Astrocyte (in vitro differentiated cells and primary cell): Measurements from ENCODE around the gene MMP7.

Source experiments
- EZH2 ChIP-seq: IDR thresholded peaks from 2 replicates; pipeline ENCODE4 v1.6.1; 2012; ENCODE audit warnings: mild to moderate bottlenecking, low read length, inconsistent platforms; ENCODE audit not compliant: insufficient read depth
- TF ChIP-seq, protein P1 (sequence below): IDR thresholded peaks from 2 replicates; pipeline ENCODE4 v1.5.1; 2011; ENCODE audit warnings: low read depth, mild to moderate bottlenecking, inconsistent platforms, low read length, moderate library complexity; ENCODE audit not compliant: insufficient read depth

DNA sequence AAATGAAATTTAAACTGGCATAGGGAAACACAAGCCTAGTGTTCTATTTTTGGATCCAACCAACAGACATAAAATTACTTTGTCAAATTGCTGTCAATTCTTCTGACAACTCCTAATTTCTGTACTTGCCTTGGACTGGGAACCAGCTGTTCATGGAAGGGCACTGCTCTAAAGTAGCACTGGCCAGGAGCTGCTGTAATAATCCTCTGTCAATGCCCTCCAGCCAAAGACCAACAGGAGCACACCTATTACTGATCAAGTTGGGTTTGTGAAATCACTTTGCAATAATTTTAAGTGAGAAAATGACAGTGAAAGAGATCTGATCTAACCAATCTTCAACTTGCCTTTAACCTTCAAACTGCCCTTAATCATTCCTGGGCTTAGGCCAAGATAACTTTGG lies 59.1 kb downstream of the MMP7 start:
- TF ChIP-seq, protein P1, sequence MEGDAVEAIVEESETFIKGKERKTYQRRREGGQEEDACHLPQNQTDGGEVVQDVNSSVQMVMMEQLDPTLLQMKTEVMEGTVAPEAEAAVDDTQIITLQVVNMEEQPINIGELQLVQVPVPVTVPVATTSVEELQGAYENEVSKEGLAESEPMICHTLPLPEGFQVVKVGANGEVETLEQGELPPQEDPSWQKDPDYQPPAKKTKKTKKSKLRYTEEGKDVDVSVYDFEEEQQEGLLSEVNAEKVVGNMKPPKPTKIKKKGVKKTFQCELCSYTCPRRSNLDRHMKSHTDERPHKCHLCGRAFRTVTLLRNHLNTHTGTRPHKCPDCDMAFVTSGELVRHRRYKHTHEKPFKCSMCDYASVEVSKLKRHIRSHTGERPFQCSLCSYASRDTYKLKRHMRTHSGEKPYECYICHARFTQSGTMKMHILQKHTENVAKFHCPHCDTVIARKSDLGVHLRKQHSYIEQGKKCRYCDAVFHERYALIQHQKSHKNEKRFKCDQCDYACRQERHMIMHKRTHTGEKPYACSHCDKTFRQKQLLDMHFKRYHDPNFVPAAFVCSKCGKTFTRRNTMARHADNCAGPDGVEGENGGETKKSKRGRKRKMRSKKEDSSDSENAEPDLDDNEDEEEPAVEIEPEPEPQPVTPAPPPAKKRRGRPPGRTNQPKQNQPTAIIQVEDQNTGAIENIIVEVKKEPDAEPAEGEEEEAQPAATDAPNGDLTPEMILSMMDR = no peak
- TF ChIP-seq EZH2 = no peak
